Measurements from ENCODE around the gene LRBA. TPM values are rescaled to one million over a fixed set of nuclear protein-coding genes. Genes with fewer than 3 reads are reported as not detected.

Gene LRBA
- total RNA-seq, 1 experiment from 2014 or later: 55.3 TPM

DNA sequence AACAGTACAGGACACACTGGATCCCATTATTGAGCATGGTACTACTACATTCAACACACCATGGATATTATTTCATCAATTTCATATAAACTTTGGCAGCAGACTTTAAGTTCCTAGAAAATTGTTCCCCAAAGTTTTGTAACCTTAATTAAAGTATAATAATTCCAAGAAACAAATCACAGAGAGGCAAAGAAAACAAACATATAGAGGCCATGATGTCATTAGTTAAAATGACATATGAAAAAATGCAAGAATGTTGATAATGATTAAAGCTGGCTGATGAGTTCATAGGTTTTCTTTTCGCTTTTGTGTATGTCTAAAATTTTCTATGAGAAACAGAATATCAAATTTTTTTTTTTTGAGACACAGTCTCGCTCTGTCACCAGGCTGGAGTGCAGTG, 26.8 kb downstream of the LRBA start:
- Histone ChIP-seq H3T11ph (ENCODE audit: low read length) (no peak overlapping the region), H3K79me1 (ENCODE audit: insufficient read depth, low read depth, low read length, poor library complexity, severe bottlenecking) (no peaks in the 10 kb centered on the region), H3K14ac (ENCODE audit: insufficient read depth, low read length) (no peak overlapping the region), H3K56ac (ENCODE audit: insufficient read length, low read depth, low read length) (no peak overlapping the region), H3K27ac (ENCODE audit: insufficient read length, low read depth, low read length) (no peak overlapping the region), H2BK120ac (ENCODE audit: low read depth, low read length, poor library complexity, severe bottlenecking) (no peak overlapping the region), H2BK5ac (ENCODE audit: insufficient read length, low read length) (no peak overlapping the region), H3K23me2 (ENCODE audit: insufficient read length, low read depth, low read length, poor library complexity, severe bottlenecking) (no peaks in the 10 kb centered on the region), H3K9me3 (ENCODE audit: control insufficient read depth, low read depth, low read length) (no peaks in the 10 kb centered on the region), H2BK12ac (ENCODE audit: insufficient read length, low read depth, low read length) (no peak overlapping the region), H2AFZ (ENCODE audit: low read length) (no peak overlapping the region), H3K79me2 (ENCODE audit: insufficient read depth, low read length) (peaks cover 5% of the 10 kb centered on the region; the same call in 1 of the 2 replicates), H3K9ac (ENCODE audit: extremely low read depth, insufficient read length, low read length) (no peak overlapping the region), H3K18ac (ENCODE audit: insufficient read length, low read depth, low read length) (no peak overlapping the region), H3K4me1 (ENCODE audit: insufficient read depth, low read length) (no peaks in the 10 kb centered on the region; the same call in 1 of the 2 replicates), H2AK5ac (ENCODE audit: insufficient read length, low read length) (no peak overlapping the region), H3K4ac (ENCODE audit: low read depth, low read length) (no peak overlapping the region), H4K8ac (replicated peaks; ENCODE audit: insufficient read length, low read depth, low read length) (no peak overlapping the region), H4K20me1 (ENCODE audit: control insufficient read depth, insufficient read depth, insufficient read length) (no peaks in the 10 kb centered on the region), H4K5ac (ENCODE audit: insufficient read length, low read depth, low read length) (no peak overlapping the region), H2BK15ac (ENCODE audit: low read depth, low read length) (no peak overlapping the region), H3K4me2 (ENCODE audit: insufficient read depth, insufficient read length, low read length) (no peak overlapping the region), H4K91ac (ENCODE audit: insufficient read length, low read depth, low read length) (no peak overlapping the region), H3K23ac (ENCODE audit: insufficient read length, low read depth, low read length) (no peak overlapping the region), H3K27me3 (ENCODE audit: insufficient read depth, low read length) (no peaks in the 10 kb centered on the region), H2BK20ac (ENCODE audit: low read depth, low read length, poor library complexity, severe bottlenecking) (no peak overlapping the region)
- DNase-seq: no peak
- TF ChIP-seq, protein P1, sequence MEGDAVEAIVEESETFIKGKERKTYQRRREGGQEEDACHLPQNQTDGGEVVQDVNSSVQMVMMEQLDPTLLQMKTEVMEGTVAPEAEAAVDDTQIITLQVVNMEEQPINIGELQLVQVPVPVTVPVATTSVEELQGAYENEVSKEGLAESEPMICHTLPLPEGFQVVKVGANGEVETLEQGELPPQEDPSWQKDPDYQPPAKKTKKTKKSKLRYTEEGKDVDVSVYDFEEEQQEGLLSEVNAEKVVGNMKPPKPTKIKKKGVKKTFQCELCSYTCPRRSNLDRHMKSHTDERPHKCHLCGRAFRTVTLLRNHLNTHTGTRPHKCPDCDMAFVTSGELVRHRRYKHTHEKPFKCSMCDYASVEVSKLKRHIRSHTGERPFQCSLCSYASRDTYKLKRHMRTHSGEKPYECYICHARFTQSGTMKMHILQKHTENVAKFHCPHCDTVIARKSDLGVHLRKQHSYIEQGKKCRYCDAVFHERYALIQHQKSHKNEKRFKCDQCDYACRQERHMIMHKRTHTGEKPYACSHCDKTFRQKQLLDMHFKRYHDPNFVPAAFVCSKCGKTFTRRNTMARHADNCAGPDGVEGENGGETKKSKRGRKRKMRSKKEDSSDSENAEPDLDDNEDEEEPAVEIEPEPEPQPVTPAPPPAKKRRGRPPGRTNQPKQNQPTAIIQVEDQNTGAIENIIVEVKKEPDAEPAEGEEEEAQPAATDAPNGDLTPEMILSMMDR (conservative IDR thresholded peaks at IDR 0.05): no peak
- Mint-ChIP-seq H3K27me3 (ENCODE audit: low read depth) (no peaks in the 10 kb centered on the region), H3K9me3 (no peaks in the 10 kb centered on the region; a peak in 1 of 5 replicates), H3K4me3 (no peak overlapping the region), H3K4me1 (peaks cover 8 to 10% of the 10 kb centered on the region in 2 experiments; a peak in 3 of 4 replicates), H3K27ac (0 out of 7 replicates have a peak overlapping the region, but pooled peaks of 1 of the 3 experiments have one; percentile 52), H3K36me3 (ENCODE audit: insufficient read depth in 1 of 3, low read depth in 3 of 3) (peaks cover 4 to 13% (median 9%) of the 10 kb centered on the region in 3 experiments; a peak in 4 of 7 replicates)
- WGBS (ENCODE audit: extremely low coverage, insufficient read length, low lambda C conversion rate): no CpG with 5 or more reads among the region's 2 CpGs
